Mesenchymal stem cell (in vitro differentiated cells and primary cell): ENCODE results near the gene CYP4B1. TPM values are rescaled to one million over a fixed set of nuclear protein-coding genes. Genes with fewer than 3 reads are reported as not detected.

ENCODE experiments used
- DNase-seq: peaks from one replicate; pipeline ENCODE4 v3.0.0-alpha.2; 2013
- H2AFZ ChIP-seq: one replicate; pipeline ENCODE4 v1.6.1; 2013; ENCODE audit warnings: low read depth, mild to moderate bottlenecking, control low read depth, inconsistent platforms, low read length, moderate library complexity
- H2AK5ac ChIP-seq: 2 replicates; pipeline ENCODE4 v1.6.1; 2013; ENCODE audit warnings: low read length, moderate library complexity, mild to moderate bottlenecking, inconsistent platforms; ENCODE audit not compliant: severe bottlenecking
- H2BK120ac ChIP-seq: one replicate; pipeline ENCODE4 v1.6.1; 2013; ENCODE audit warnings: low read depth, mild to moderate bottlenecking, inconsistent platforms, low read length, moderate library complexity
- H2BK12ac ChIP-seq, 2 experiments: one replicate each; pipeline ENCODE4 v1.6.1; 2013; ENCODE audit warnings: inconsistent platforms in 2 of 2, low read length in 2 of 2, mild to moderate bottlenecking in 2 of 2, moderate library complexity in 2 of 2, control low read depth in 1 of 2
- H2BK15ac ChIP-seq: one replicate; pipeline ENCODE4 v1.6.1; 2013; ENCODE audit warnings: mild to moderate bottlenecking, low read depth, inconsistent platforms; ENCODE audit not compliant: poor library complexity, severe bottlenecking
- H2BK5ac ChIP-seq: 2 replicates; pipeline ENCODE4 v1.6.1; 2013; ENCODE audit warnings: low read depth, mild to moderate bottlenecking, low read length, control low read depth, inconsistent platforms; ENCODE audit not compliant: poor library complexity, severe bottlenecking
- H3K14ac ChIP-seq, 2 experiments: one replicate each; pipeline ENCODE4 v1.6.1; 2013; ENCODE audit warnings: inconsistent platforms in 2 of 2, low read length in 2 of 2, control low read depth in 1 of 2, mild to moderate bottlenecking in 1 of 2, moderate library complexity in 1 of 2
- H3K18ac ChIP-seq, 2 experiments: one replicate each; pipeline ENCODE4 v1.6.1; 2013; ENCODE audit warnings: inconsistent platforms in 2 of 2, low read length in 2 of 2, control low read depth in 1 of 2, low read depth in 1 of 2, mild to moderate bottlenecking in 1 of 2
- H3K23ac ChIP-seq, 2 experiments: one replicate each; pipeline ENCODE4 v1.6.1; 2013; ENCODE audit warnings: inconsistent platforms in 2 of 2, low read length in 2 of 2, mild to moderate bottlenecking in 2 of 2, moderate library complexity in 2 of 2, control low read depth in 1 of 2
- H3K27ac ChIP-seq: 2 replicates; pipeline ENCODE4 v1.5.1; 2013; ENCODE audit warnings: mild to moderate bottlenecking, moderate library complexity, low read length, control low read depth, inconsistent platforms; ENCODE audit not compliant: poor library complexity, severe bottlenecking
- H3K27me3 ChIP-seq, 2 experiments: 2 replicates each; pipeline versions ENCODE4 v1.6.1 to v1.7.0; 2013; ENCODE audit warnings: low read length in 2 of 2, mild to moderate bottlenecking in 2 of 2, moderate library complexity in 2 of 2, control low read depth in 1 of 2, inconsistent platforms in 1 of 2; ENCODE audit not compliant: control insufficient read depth in 1 of 2, insufficient read depth in 1 of 2
- H3K36me3 ChIP-seq, 2 experiments: 2 replicates each; pipeline versions ENCODE4 v1.6.1 to v1.7.0; 2013; ENCODE audit warnings: low read length in 2 of 2, control low read depth in 1 of 2, inconsistent platforms in 1 of 2, low read depth in 1 of 2, mild to moderate bottlenecking in 1 of 2; ENCODE audit not compliant: insufficient read depth in 2 of 2, control insufficient read depth in 1 of 2
- H3K4ac ChIP-seq, 2 experiments: one replicate each; pipeline ENCODE4 v1.6.1; 2013; ENCODE audit warnings: inconsistent platforms in 2 of 2, low read length in 2 of 2, mild to moderate bottlenecking in 2 of 2, moderate library complexity in 2 of 2, control low read depth in 1 of 2, low read depth in 1 of 2
- H3K4me1 ChIP-seq: 2 replicates; pipeline ENCODE4 v1.6.1; 2013; ENCODE audit warnings: low read depth, low read length, control low read depth; ENCODE audit not compliant: control insufficient read depth, insufficient read depth
- H3K4me2 ChIP-seq: 2 replicates; pipeline ENCODE4 v1.6.1; 2013; ENCODE audit warnings: low read length, mild to moderate bottlenecking, inconsistent platforms; ENCODE audit not compliant: poor library complexity, severe bottlenecking
- H3K4me3 ChIP-seq, 2 experiments: 2 replicates each; pipeline versions ENCODE4 v1.5.1 to v1.7.0; 2013; ENCODE audit warnings: low read length in 2 of 2, mild to moderate bottlenecking in 2 of 2, control low read depth in 1 of 2, low read depth in 1 of 2; ENCODE audit not compliant: insufficient read depth in 1 of 2
- H3K79me1 ChIP-seq: replicated peaks from 2 replicates; pipeline ENCODE4 v1.6.1; 2013; ENCODE audit warnings: mild to moderate bottlenecking, control low read depth, low read length, inconsistent platforms; ENCODE audit not compliant: poor library complexity, severe bottlenecking
- H3K9ac ChIP-seq: 2 replicates; pipeline ENCODE4 v1.7.0; 2013; ENCODE audit warnings: mild to moderate bottlenecking, low read length, moderate library complexity
- H3K9me3 ChIP-seq: 2 replicates; pipeline ENCODE4 v1.7.0; 2013; ENCODE audit warnings: mild to moderate bottlenecking, low read length; ENCODE audit not compliant: control insufficient read depth
- H4K8ac ChIP-seq: one replicate; pipeline ENCODE4 v1.6.1; 2013; ENCODE audit warnings: inconsistent platforms, mild to moderate bottlenecking, low read length, moderate library complexity
- H4K91ac ChIP-seq: one replicate; pipeline ENCODE4 v1.6.1; 2013; ENCODE audit warnings: mild to moderate bottlenecking, low read length, inconsistent platforms
- WGBS: methylation state at CpG from one replicate; pipeline ENCODE4 v1.1.7; 2013; ENCODE audit warnings: mixed read lengths; 5-methylcytosine and 5-hydroxymethylcytosine counted together
- polyA plus RNA-seq, 2 experiments: library from polyadenylated mRNA; stranded (reverse); fragments of 200-250 nt; gene quantifications; one replicate each; pipeline ENCODE4 v1.2.3, GENCODE V29; 2013

Gene CYP4B1
- polyA plus RNA-seq (2013, experiment 1 of 2): not detected
- polyA plus RNA-seq (2013, experiment 2 of 2): not detected

DNA sequence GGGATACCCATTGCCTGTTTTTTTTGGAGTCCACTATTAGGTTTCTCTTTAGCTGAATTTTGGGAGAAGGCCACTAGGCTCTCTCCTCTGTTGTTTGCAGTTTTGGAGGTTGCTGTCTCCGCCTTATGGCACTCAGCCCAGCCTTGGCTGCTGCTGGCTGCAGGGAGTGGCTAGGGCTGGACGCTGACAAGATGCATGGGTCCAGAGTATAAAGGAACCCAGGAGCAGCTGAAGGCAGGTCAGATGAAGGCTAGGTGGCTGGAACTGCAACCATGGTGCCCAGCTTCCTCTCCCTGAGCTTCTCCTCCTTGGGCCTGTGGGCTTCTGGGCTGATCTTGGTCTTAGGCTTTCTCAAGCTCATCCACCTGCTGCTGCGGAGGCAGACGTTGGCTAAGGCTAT lies at the start of gene CYP4B1:
TSS of gene CYP4B1 (plus strand) at position 237 of the 400 bp plus-strand sequence. CDS start at position 273, 36 bp downstream.
- Histone ChIP-seq H3K27ac (no peak within 1 kb of the TSS), H3K18ac (no peak within 1 kb of the TSS), H4K8ac (no peak within 1 kb of the TSS), H2BK15ac (no peak within 1 kb of the TSS), H3K4ac (no peak within 1 kb of the TSS), H2BK5ac (no peak within 1 kb of the TSS), H3K4me2 (no peak within 1 kb of the TSS), H2AFZ (no peak within 1 kb of the TSS), H3K4me1 (no peaks in the 10 kb centered on the region), H3K27me3 (peaks cover 0 to 3% of the 10 kb centered on the region in 2 experiments), H3K79me1 (no peaks in the 10 kb centered on the region), H3K4me3 (no peak within 1 kb of the TSS), H4K91ac (no peak within 1 kb of the TSS), H2BK120ac (no peak within 1 kb of the TSS), H3K9me3 (no peaks in the 10 kb centered on the region), H2AK5ac (no peak within 1 kb of the TSS), H3K23ac (no peak within 1 kb of the TSS), H2BK12ac (no peak within 1 kb of the TSS), H3K9ac (no peak within 1 kb of the TSS), H3K14ac (no peak within 1 kb of the TSS), H3K36me3 (no peaks in the 10 kb centered on the region)
- WGBS: 72% methylated on average over 4 of the region's 4 CpGs
- no peak for DNase-seq

GRCh38 chr1:46749404-46749803 lies 49.4 kb upstream of the CYP4B1 start:
- Histone ChIP-seq H3K4ac (no peak overlapping the region), H3K4me3 (no peak overlapping the region), H3K9me3 (no peaks in the 10 kb centered on the region), H2BK120ac (no peak overlapping the region), H3K27me3 (peaks cover 21 to 32% of the 10 kb centered on the region in 2 experiments), H3K27ac (no peak overlapping the region), H3K79me1 (no peaks in the 10 kb centered on the region), H3K18ac (no peak overlapping the region), H2AK5ac (no peak overlapping the region), H2AFZ (no peak overlapping the region), H3K23ac (no peak overlapping the region), H3K9ac (no peak overlapping the region), H3K36me3 (no peaks in the 10 kb centered on the region), H4K8ac (no peak overlapping the region), H3K4me1 (no peaks in the 10 kb centered on the region), H3K14ac (no peak overlapping the region), H2BK12ac (no peak overlapping the region), H4K91ac (no peak overlapping the region), H3K4me2 (no peak overlapping the region), H2BK5ac (no peak overlapping the region), H2BK15ac (no peak overlapping the region)
- DNase-seq: no peak
- 79% methylated on average over 1 of the region's 1 CpG for WGBS

DNA sequence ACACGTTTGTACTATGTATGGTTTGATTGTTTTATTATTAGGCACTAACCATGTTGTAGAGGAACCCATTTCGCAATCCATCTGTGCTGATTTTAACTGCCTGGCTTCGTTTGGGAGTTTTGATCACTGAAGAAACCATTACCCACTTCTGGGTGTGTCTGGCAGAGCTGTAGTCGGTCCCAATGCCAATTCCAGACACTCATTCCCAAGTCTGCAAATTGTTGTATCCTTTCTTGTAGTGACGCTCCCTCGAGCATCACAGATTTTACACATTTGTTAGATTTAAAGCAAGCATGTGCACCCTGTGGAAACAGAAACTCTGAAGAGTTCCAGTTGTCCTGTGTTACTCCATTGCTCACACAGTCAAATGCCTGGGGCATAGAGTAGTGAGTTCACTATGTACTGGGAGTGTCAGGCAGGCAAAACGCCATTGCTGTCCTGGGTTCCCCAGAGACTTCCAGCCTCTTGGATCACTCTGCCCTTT lies 48.9 kb upstream of the CYP4B1 start:
- Histone ChIP-seq H2BK15ac (no peak overlapping the region), H3K27ac (no peak overlapping the region), H3K4me3 (no peak overlapping the region), H3K23ac (no peak overlapping the region), H3K18ac (no peak overlapping the region), H2BK12ac (no peak overlapping the region), H3K4me1 (peaks cover under 1% of the 10 kb centered on the region), H2BK120ac (no peak overlapping the region), H3K36me3 (no peaks in the 10 kb centered on the region), H3K27me3 (peaks cover 21 to 32% of the 10 kb centered on the region in 2 experiments), H2AK5ac (no peak overlapping the region), H4K8ac (no peak overlapping the region), H3K14ac (no peak overlapping the region), H3K4ac (no peak overlapping the region), H3K79me1 (no peaks in the 10 kb centered on the region), H3K4me2 (no peak overlapping the region), H3K9me3 (no peaks in the 10 kb centered on the region), H2BK5ac (no peak overlapping the region), H2AFZ (no peak overlapping the region), H3K9ac (no peak overlapping the region), H4K91ac (no peak overlapping the region)
- WGBS: 64% methylated on average over 6 of the region's 7 CpGs
- no peak for DNase-seq

DNA sequence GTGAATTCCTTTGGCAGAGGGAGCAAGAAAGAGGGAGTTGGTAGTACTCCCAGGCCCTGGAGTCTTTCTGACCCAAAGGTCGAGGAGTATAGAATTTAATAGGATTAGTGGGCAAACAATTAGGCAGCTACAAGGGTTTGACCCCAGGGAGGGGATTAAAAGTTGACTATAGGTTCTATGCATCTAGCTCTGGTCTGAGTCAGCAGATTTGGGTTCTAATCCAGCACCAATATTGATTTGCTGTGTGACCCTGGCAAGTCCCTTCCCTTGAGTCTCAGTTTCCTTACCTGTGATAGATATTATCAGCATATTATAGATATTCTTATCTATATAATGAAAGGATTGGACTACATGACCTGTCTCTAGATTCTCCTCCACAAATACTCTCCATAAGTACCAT lies 44.9 kb upstream of the CYP4B1 start:
- no peak overlapping the region for H2AFZ ChIP-seq
- no peaks in the 10 kb centered on the region for H3K79me1 ChIP-seq
- no peak overlapping the region for H4K8ac ChIP-seq
- H3K4me3 ChIP-seq: no peak overlapping the region
- H3K9me3 ChIP-seq: no peaks in the 10 kb centered on the region
- no peak overlapping the region for H2BK5ac ChIP-seq
- H3K27me3 ChIP-seq: peaks cover 9 to 12% of the 10 kb centered on the region in 2 experiments
- no peak overlapping the region for H3K4me2 ChIP-seq
- no peaks in the 10 kb centered on the region for H3K36me3 ChIP-seq
- no peak for DNase-seq
- no peak overlapping the region for H3K27ac ChIP-seq
- H3K23ac ChIP-seq: no peak overlapping the region
- peaks cover 2% of the 10 kb centered on the region for H3K4me1 ChIP-seq
- H2BK120ac ChIP-seq: no peak overlapping the region
- H2BK12ac ChIP-seq: no peak overlapping the region
- H2BK15ac ChIP-seq: no peak overlapping the region
- no peak overlapping the region for H3K4ac ChIP-seq
- H4K91ac ChIP-seq: no peak overlapping the region
- H2AK5ac ChIP-seq: no peak overlapping the region
- H3K9ac ChIP-seq: no peak overlapping the region
- H3K18ac ChIP-seq: no peak overlapping the region
- 29% methylated on average over 1 of the region's 1 CpG for WGBS
- H3K14ac ChIP-seq: no peak overlapping the region
